Fibroblast of peridontal ligament (primary cell): ENCODE measurements around the gene SPEN.
"Not testable (repeated sequence)": the region's sequence is repeated elsewhere in the genome, so short reads cannot be mapped to it uniquely, and the experiment has no call there.

ENCODE experiments used
- DNase-seq: peaks from one replicate; pipeline ENCODE4 v3.0.0-alpha.2; 2010; ENCODE audit errors: extremely low read depth

SPEN gene

DNA sequence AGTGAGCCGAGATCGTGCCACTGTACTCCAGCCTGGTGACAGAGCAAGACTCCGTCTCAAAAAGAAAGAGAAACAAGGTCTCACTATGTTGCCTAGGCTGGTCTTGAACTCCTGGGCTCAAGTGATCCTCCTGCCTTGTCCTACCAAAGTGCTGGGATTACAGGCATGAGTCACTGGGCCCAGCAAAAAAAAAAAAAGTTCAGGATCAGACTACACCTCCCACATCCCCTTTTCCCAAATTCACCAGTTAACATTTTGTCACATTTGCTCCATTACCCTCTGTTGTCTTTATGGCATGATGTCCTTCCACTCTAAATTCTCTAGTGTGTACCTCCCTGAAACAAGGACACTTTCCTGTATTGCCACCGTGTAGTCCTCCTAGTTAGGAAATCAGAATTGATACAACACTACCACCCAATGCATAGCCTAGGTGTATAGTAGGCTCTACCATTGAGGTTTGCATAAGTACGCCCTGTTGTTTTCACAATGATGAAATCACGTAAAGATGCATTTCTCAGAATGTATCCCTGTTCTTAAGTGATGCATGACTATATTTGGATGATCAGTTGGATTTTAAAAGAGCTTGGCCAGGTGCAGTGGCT lies 10.7 kb downstream of the SPEN start:
- DNase-seq: no peak

GRCh38 chr1:15858672-15859372 lies 11.3 kb downstream of the SPEN start:
- no peak for DNase-seq

- DNase-seq: peak; percentile 69
These were observed 15.8 kb downstream of the SPEN start for GRCh38 chr1:15863156-15863901.

DNA sequence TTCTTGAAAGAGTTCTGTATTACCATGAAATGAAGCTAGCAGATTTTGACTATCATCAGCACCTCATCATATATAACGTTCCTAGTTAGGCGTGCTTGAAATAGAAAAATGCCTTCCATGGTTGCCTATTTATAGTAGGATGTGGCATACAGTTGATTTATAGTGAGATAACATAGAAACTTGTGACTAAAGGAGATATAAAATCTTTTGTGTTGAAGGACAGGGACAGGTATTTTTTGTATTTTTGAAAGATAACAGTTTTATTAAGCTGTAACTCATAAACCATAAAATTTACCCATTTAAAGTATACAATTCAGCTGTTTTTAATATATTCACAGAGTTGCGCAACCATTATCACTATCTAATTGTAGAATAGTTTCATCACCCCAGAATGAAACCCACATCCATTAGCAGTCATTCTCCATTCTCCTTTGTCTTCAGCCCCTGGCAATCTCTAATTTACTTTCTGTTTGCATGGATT lies 19.3 kb downstream of the SPEN start:
- DNase-seq: peak; percentile 41

DNA sequence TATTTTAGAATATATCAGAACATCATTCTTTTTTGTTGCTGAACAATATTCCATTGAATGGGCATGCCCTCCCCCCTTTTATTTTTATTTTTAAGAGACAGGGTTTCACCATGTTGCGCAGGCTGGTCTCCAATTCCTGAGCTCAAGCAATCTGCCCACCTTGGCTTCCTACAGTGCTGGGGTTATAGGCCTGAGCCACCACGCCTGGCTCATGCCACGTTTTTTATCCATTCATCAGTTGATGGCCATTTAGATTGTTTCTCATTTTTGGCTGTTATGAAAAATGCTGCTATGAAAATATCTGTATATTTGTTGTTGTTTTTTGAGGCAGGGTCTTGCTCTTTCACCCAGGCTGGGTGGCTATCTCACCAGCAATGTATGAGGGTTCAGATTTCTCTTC lies 19.8 kb downstream of the SPEN start:
- DNase-seq: no peak

DNA sequence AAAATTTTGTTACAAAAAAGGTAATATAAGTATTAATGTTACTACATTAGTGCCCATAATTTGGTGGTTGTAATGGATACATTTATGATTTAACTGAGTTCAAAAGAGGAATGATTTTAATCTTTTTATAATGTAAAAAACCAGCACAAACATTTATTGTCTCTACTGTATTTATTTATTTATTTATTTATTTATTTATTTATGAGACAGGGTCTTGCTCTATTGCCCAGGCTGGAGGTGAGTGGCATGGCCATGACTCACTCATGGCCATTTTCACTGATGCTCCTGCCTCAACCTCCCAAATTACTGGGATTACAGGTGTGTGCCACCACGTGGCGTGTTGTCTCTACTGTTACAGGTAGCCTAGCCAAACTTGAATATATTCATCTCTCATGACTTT lies 21.9 kb downstream of the SPEN start:
- DNase-seq: no peak

DNA sequence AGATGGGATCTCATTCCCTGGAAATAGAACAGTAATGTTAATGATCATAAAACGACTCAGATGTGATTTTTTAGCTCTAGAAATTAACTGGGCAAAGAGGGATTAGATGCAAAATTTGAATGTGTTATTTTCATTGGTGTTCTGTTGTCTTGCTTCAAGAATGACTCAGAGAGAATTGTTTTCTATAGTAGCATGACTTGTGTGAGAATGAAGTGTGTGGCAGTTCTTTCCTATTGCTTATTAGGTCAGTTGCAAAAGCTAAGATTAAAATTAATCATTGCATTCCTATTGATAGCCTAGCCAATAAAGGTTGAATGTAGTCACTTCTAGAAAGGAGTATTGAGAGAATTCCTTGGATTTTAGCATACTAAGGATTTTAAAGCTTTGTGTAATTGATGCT lies 22.9 kb downstream of the SPEN start:
- no peak for DNase-seq

DNA sequence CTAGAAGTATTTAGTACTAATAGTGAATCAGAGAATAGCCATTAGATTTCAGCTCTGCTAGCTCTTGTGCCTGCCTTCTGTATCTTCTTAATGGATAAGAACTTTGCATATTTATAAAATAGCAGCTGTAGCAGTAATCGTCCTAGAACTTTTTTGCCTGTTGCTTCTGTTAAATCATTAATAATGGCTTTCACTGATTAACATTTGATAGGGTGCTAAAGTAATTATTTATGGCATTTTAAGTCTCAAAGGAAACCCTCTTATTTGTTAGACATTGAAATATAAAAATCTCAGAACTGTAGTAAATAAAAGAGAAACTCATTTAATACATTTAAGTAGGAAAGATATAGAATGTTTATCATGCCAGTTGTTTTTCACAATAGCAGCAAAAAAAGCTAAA lies 27.0 kb downstream of the SPEN start:
- DNase-seq: no peak

DNA sequence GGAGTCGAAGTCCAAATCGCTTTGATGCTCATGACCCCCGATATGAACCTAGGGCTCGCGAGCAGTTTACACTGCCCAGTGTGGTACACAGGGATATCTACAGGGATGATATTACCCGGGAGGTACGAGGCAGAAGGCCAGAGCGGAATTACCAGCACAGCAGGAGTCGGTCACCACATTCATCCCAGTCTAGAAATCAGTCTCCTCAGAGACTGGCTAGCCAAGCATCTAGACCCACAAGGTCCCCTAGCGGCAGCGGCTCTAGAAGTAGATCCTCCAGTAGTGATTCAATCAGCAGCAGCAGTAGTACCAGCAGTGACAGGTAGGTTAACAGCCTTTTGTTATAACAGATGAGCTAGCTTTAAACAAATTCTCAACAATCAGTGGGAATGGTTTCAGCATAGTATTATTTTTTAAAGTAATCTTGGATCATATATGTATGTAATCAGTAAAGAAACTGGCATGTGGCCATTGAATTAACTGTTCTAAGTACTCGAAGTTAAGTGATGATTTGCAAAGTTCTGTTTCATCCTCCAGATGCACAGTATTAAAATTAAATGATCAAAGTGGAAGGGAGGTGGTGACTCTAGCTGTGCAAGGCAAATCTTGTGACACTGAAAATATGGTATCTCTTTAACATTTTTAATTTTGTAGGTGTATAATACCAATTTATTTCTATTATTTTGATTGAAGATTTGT lies 29.0 kb downstream of the SPEN start:
- DNase-seq: no peak

DNA sequence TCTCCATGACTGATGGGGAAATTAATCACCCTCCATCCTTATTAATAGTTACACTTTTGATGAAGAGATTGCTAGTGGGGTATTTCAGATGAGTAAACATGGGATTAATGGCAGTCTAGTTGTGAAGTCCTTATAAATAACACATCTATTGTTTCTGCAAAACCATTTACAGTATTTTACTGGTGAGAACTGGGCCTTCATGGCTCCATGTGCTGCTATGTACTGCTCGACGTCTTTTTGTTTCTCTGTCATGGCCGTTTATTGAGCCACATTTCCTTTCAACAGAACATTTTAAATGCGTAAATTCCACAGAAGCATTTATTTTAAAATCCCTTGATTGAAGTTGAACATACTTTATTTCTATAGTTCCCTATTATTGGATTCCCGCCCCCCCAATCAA lies 34.5 kb downstream of the SPEN start:
- DNase-seq: no peak

GRCh38 chr1:15882665-15883064 lies 35.2 kb downstream of the SPEN start:
- no peak for DNase-seq

DNA sequence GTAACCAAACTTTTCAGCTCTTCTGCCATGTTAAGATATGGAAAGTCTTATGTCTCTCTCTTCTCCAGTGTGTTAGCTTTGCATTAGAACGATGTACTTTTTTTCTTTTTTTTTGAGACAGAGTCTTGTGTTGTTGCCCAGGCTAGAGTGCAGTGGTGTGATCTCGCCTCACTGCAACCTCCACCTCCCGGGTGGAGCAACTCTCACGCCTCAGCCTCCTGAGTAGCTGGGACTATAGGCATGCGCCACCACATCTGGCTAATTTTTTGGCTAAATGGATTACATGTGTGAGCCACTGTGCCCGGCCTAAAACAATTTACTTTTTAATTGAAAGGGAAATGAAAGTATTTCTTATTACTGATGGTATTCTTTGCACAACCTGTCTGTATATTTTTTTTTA lies 35.8 kb downstream of the SPEN start:
- DNase-seq: no peak

GRCh38 chr1:15884477-15884876 lies 37.0 kb downstream of the SPEN start:
- DNase-seq: no peak

DNA sequence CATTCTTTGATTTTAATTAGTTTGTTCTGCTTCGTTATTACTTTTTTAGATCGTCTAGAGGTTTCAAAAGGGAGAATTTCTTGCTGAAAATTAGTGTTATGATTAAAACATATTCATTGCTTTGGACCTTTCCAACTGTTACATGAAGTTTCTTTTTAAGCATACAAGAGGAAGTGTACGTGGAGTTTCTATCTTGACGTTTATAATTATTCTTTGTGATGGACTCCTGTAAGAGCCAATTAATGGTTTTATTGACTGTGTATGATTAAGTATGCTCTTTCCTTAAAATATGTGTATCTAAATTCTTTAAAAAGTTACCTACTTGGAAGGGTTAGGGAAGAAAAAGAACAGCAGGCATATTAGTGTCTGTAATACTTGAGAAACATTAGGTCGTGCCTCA lies 37.8 kb downstream of the SPEN start:
- DNase-seq: no peak

GRCh38 chr1:15885701-15886610 lies 38.4 kb downstream of the SPEN start:
- peak; percentile 93 for DNase-seq

DNA sequence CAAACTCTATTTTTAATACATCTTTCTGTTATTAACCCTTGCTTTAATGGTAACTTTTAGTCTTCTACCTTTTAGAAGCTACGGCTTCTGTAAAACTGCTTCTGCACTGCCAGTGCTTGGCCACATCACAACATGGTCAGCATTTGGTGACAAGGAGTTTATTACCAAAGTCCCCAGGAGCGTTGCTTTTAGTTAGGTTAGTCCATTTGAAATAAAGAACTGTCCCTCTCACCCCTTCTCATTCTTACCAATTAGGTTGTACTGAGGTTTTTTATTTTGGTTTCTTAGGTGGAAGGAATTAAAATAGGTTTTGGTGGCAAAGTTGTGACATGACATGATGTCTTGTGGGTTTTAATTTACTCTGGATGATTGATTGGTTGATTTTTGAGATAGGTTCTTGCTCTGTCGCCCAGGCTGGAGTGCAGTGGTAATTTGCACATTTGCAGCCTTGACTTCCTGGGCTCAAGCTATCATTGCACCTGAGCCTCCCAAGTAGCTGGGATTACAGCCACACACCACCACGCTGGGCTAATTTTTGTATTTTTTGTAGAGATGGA lies 39.2 kb downstream of the SPEN start:
- no peak for DNase-seq

DNA sequence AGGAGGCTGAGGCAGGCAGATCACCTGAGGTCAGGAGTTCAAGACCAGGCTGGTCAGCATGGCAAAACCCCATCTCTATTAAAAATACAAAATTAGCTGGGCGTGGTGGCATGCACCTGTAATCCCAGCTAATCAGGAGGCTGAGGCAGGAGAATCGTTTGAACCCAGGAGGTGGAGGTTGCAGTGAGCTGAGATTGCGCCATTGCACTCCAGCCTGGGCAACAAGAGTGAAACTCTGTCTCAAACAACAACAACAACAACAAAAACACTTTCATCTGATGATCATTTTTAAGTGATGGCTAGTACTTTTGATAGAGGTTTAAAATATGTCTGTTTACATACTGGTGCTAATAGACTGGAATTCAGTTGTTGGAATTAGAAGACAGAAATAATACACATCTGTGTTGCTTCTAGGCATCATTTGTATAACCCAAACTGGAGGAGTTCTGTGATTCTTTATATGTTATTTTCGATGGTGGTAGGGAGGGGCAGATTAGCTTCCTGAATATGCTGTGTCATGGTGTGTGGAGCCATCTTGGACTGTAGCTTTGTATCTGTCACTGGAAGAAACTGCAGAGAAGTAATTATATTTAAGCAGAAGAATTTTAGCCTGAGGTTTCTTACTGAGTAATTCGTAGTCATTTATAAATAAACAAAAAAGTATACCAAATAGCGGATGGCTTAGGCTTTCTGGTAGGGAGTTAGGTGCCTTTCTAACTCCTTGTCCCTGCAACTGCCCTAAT lies 45.5 kb downstream of the SPEN start:
- DNase-seq: peak; percentile 87

- no peak for DNase-seq
These were observed 47.7 kb downstream of the SPEN start for GRCh38 chr1:15895233-15895632.

GRCh38 chr1:15896841-15897610 lies 49.5 kb downstream of the SPEN start:
- not testable (repeated sequence) for DNase-seq
